ENCODE results near the gene TNFRSF8. TPM values are rescaled to one million over a fixed set of nuclear protein-coding genes. Genes with fewer than 3 reads are reported as not detected.

Gene TNFRSF8
- total and polyA plus RNA-seq, 9 of the 15 experiments (the other 6 are each of a cell fraction or from before 2014, with no cell fraction given): 3.5 to 38.4 (median 17.1) TPM

- TF ChIP-seq, protein P1, sequence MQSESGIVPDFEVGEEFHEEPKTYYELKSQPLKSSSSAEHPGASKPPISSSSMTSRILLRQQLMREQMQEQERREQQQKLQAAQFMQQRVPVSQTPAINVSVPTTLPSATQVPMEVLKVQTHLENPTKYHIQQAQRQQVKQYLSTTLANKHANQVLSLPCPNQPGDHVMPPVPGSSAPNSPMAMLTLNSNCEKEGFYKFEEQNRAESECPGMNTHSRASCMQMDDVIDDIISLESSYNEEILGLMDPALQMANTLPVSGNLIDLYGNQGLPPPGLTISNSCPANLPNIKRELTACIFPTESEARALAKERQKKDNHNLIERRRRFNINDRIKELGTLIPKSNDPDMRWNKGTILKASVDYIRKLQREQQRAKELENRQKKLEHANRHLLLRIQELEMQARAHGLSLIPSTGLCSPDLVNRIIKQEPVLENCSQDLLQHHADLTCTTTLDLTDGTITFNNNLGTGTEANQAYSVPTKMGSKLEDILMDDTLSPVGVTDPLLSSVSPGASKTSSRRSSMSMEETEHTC (IDR thresholded peaks at IDR 0.05): peak; percentile 95
- TF ChIP-seq NR0B1 (IDR thresholded peaks at IDR 0.05; ENCODE audit: partially characterized antibody) (no peak), RBBP5 (IDR thresholded peaks at IDR 0.05; ENCODE audit: borderline replicate concordance, insufficient read depth, low read length, poor library complexity, severe bottlenecking) (no peak), GABPA (tag; conservative IDR thresholded peaks at IDR 0.05; ENCODE audit: low read depth) (0 out of 2 replicates have a peak, but pooled peaks have one; percentile 37), CBX5 (IDR thresholded peaks at IDR 0.05; ENCODE audit: borderline replicate concordance, low read depth) (peak; percentile 56; the same call in 1 of the 2 replicates), ZNF639 (CRISPR knock-in tag; conservative IDR thresholded peaks at IDR 0.05 in 1 of 2, IDR thresholded peaks at IDR 0.05 in 1 of 2) (peak in 1 of 2 experiments; percentile 80; a peak in 2 of 4 replicates), CHCHD3 (CRISPR knock-in tag; IDR thresholded peaks at IDR 0.05) (no peak), LEF1 (IDR thresholded peaks at IDR 0.05) (peak; percentile 96), GATAD2B (IDR thresholded peaks at IDR 0.05; ENCODE audit: borderline replicate concordance) (no peak; the same call in 1 of the 2 replicates), ZNF695 (CRISPR knock-in tag; IDR thresholded peaks at IDR 0.05) (no peak), ZNF655 (CRISPR knock-in tag; IDR thresholded peaks at IDR 0.05) (no peak), PRPF4 (IDR thresholded peaks at IDR 0.05; ENCODE audit: insufficient read depth, low read depth, low read length, poor library complexity, severe bottlenecking) (no peak), MIER1 (IDR thresholded peaks at IDR 0.05; ENCODE audit: low read depth) (no peak), LCOR (CRISPR knock-in tag; IDR thresholded peaks at IDR 0.05) (no peak), ZNF124 (CRISPR knock-in tag; IDR thresholded peaks at IDR 0.05) (no peak), YY1 (IDR thresholded peaks at IDR 0.05; ENCODE audit: borderline replicate concordance in 1 of 3, control insufficient read depth in 1 of 3, extremely low read depth in 1 of 3, insufficient read depth in 3 of 3, insufficient read length in 1 of 3, insufficient replicate concordance in 2 of 3, low read depth in 1 of 3, low read length in 2 of 3) (peak in 1 of 3 experiments; percentile 33), RBM39 (optimal IDR thresholded peaks at IDR 0.05; ENCODE audit: low read depth, low read length) (no peak)
- TF ChIP-seq, protein P2, sequence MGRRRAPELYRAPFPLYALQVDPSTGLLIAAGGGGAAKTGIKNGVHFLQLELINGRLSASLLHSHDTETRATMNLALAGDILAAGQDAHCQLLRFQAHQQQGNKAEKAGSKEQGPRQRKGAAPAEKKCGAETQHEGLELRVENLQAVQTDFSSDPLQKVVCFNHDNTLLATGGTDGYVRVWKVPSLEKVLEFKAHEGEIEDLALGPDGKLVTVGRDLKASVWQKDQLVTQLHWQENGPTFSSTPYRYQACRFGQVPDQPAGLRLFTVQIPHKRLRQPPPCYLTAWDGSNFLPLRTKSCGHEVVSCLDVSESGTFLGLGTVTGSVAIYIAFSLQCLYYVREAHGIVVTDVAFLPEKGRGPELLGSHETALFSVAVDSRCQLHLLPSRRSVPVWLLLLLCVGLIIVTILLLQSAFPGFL (CRISPR knock-in tag; IDR thresholded peaks at IDR 0.05): no peak
Measured at GRCh38 chr1:12038356-12039163, 24.5 kb upstream of the TNFRSF8 start (continued).
